Measurements from ENCODE around the gene NAA80. TPM values are rescaled to one million over a fixed set of nuclear protein-coding genes. Genes with fewer than 3 reads are reported as not detected.
A peak's percentile ranks its signal among the peaks of the same experiment; 100 is the strongest.

NAA80 gene
- polyA plus RNA-seq, 1 donor from 2014 or later = 4.6 TPM

DNA sequence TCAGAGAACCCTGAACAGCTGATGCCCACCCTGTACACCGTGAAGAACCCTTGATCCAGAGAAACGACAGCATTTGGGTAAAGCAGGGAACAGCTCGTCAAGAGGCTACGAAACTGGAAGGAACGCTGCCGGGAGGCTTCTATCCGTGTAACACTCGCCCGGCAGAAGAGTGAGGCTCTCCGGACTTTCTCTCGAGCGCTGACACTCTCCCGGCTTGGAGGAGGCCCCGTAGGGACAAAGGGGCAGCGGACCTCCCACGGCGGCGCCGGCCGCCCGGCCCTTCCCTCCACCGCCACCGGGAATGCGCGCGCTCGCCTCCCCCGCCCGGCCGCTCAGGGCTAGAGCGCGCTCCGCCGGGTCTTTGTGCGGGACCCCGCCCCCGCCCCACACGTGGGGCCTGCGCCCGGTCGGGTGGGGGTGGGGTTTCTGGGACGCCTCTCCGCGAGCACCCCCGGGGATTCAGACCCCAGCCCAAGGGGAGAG is 21.7 kb upstream of the NAA80 start:
- Histone ChIP-seq H3K9me2 (ENCODE audit: insufficient read depth, low read length) (no peaks in the 10 kb centered on the region), H3K36me3 (ENCODE audit: insufficient read depth, low read length) (no peaks in the 10 kb centered on the region), H3K4me2 (ENCODE audit: low read length) (peak overlapping the region; percentile 87), H3K4me3 (ENCODE audit: low read length) (peak overlapping the region; percentile 93), H4K20me1 (ENCODE audit: insufficient read depth) (no peaks in the 10 kb centered on the region), H3K79me2 (replicated peaks; ENCODE audit: insufficient read depth, low read length) (peaks cover 23% of the 10 kb centered on the region), H3K27ac (ENCODE audit: low read length) (peak overlapping the region; percentile 94), H3F3A (ENCODE audit: insufficient read depth, low read length, poor library complexity, severe bottlenecking) (no peaks in the 10 kb centered on the region), H3K27me3 (ENCODE audit: insufficient read depth, low read depth, low read length) (no peaks in the 10 kb centered on the region), H2AFZ (ENCODE audit: low read depth, low read length) (peak overlapping the region; percentile 85), H3K9ac (ENCODE audit: low read length) (peak overlapping the region; percentile 96), H3K9me3 (ENCODE audit: low read length) (no peaks in the 10 kb centered on the region)
- TF ChIP-seq EP300 (conservative IDR thresholded peaks at IDR 0.05; ENCODE audit: poor library complexity, severe bottlenecking) = peak; percentile 77
- no peak for TF ChIP-seq EZH2 (IDR thresholded peaks at IDR 0.05; ENCODE audit: borderline replicate concordance, insufficient read depth, low read length, poor library complexity, severe bottlenecking)
- TF ChIP-seq TAF1 (IDR thresholded peaks at IDR 0.05; ENCODE audit: low read depth) = peak; percentile 28
- TF ChIP-seq, protein P1, sequence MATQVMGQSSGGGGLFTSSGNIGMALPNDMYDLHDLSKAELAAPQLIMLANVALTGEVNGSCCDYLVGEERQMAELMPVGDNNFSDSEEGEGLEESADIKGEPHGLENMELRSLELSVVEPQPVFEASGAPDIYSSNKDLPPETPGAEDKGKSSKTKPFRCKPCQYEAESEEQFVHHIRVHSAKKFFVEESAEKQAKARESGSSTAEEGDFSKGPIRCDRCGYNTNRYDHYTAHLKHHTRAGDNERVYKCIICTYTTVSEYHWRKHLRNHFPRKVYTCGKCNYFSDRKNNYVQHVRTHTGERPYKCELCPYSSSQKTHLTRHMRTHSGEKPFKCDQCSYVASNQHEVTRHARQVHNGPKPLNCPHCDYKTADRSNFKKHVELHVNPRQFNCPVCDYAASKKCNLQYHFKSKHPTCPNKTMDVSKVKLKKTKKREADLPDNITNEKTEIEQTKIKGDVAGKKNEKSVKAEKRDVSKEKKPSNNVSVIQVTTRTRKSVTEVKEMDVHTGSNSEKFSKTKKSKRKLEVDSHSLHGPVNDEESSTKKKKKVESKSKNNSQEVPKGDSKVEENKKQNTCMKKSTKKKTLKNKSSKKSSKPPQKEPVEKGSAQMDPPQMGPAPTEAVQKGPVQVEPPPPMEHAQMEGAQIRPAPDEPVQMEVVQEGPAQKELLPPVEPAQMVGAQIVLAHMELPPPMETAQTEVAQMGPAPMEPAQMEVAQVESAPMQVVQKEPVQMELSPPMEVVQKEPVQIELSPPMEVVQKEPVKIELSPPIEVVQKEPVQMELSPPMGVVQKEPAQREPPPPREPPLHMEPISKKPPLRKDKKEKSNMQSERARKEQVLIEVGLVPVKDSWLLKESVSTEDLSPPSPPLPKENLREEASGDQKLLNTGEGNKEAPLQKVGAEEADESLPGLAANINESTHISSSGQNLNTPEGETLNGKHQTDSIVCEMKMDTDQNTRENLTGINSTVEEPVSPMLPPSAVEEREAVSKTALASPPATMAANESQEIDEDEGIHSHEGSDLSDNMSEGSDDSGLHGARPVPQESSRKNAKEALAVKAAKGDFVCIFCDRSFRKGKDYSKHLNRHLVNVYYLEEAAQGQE (IDR thresholded peaks at IDR 0.05; ENCODE audit: borderline replicate concordance) = peak; percentile 79
- TF ChIP-seq RAD21 (conservative IDR thresholded peaks at IDR 0.05) = no peak
- peak; percentile 80 for TF ChIP-seq POLR2AphosphoS5 (IDR thresholded peaks at IDR 0.05)
- peak; percentile 94 for TF ChIP-seq MXI1 (conservative IDR thresholded peaks at IDR 0.05; ENCODE audit: poor library complexity, severe bottlenecking)
- no peak for TF ChIP-seq CTCF (IDR thresholded peaks at IDR 0.05; ENCODE audit: poor library complexity, severe bottlenecking)
- TF ChIP-seq SMC3 (conservative IDR thresholded peaks at IDR 0.05; ENCODE audit: poor library complexity) = peak; percentile 45

DNA sequence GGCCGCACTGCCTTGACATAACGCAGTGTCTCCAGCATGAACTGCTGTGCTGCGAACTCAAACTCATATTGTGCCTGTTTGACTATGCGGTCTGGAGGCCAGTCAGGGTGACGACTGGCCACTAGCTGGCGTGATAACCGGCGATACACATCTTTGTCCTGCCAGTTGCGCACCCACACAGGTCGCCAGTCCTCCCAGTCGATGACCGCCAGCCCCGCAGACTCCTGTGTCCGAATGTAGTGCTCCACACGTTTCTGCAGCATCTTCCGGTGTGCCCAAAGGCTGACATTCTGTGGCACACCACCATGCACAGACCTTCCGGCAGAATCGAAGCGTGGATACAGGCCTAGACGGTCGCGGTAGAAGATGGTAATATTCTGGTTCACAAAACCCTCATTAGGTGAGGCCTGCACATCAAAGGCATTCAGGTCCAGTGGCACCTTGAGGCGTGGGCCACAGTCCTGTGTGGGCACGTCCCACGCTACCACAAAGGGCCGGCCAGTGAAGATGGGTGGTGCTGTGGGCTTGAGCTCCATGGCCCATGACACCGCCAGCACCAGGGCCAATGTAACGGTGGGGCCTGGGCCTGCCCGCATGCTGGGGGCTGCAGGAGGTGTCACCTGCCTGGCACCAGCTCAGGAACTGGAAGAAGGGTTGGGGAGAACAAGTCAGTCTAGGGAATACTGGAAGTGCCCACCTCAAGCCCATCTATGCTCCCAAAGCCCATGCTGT is 20.9 kb upstream of the NAA80 start:
- Histone ChIP-seq H3K4me3 (ENCODE audit: low read length) (peak overlapping the region; percentile 93), H3K9me2 (ENCODE audit: insufficient read depth, low read length) (no peaks in the 10 kb centered on the region), H3K9ac (ENCODE audit: low read length) (peak overlapping the region; percentile 96), H3K27ac (ENCODE audit: low read length) (peak overlapping the region; percentile 94), H3K27me3 (ENCODE audit: insufficient read depth, low read depth, low read length) (no peaks in the 10 kb centered on the region), H3F3A (ENCODE audit: insufficient read depth, low read length, poor library complexity, severe bottlenecking) (no peaks in the 10 kb centered on the region), H4K20me1 (ENCODE audit: insufficient read depth) (no peaks in the 10 kb centered on the region), H3K4me2 (ENCODE audit: low read length) (peak overlapping the region; percentile 87), H3K79me2 (replicated peaks; ENCODE audit: insufficient read depth, low read length) (peaks cover 23% of the 10 kb centered on the region), H2AFZ (ENCODE audit: low read depth, low read length) (peak overlapping the region; percentile 54), H3K9me3 (ENCODE audit: low read length) (no peaks in the 10 kb centered on the region), H3K36me3 (ENCODE audit: insufficient read depth, low read length) (no peaks in the 10 kb centered on the region)
- TF ChIP-seq, protein P1 (IDR thresholded peaks at IDR 0.05; ENCODE audit: borderline replicate concordance) = no peak
- no peak for TF ChIP-seq MXI1 (conservative IDR thresholded peaks at IDR 0.05; ENCODE audit: poor library complexity, severe bottlenecking)
- no peak for TF ChIP-seq EZH2 (IDR thresholded peaks at IDR 0.05; ENCODE audit: borderline replicate concordance, insufficient read depth, low read length, poor library complexity, severe bottlenecking)
- TF ChIP-seq TAF1 (IDR thresholded peaks at IDR 0.05; ENCODE audit: low read depth) = no peak
- no peak for TF ChIP-seq RAD21 (conservative IDR thresholded peaks at IDR 0.05)
- no peak for TF ChIP-seq SMC3 (conservative IDR thresholded peaks at IDR 0.05; ENCODE audit: poor library complexity)
- no peak for TF ChIP-seq EP300 (conservative IDR thresholded peaks at IDR 0.05; ENCODE audit: poor library complexity, severe bottlenecking)
- no peak for TF ChIP-seq CTCF (IDR thresholded peaks at IDR 0.05; ENCODE audit: poor library complexity, severe bottlenecking)
- TF ChIP-seq POLR2AphosphoS5 (IDR thresholded peaks at IDR 0.05) = no peak

Measured in neural cell (in vitro differentiated cells).